Stimulated activated CD4-positive, alpha-beta T cell treated with anti-CD3 and anti-CD28 coated beads, Interleukin-4, amount 100 ng/mL, for 24 hours (primary cell): ENCODE results near the gene GIGYF1.
"Not testable (repeated sequence)": the region's sequence is repeated elsewhere in the genome, so short reads cannot be mapped to it uniquely, and the experiment has no call there.

ENCODE experiments used
- DNase-seq: peaks from one replicate; pipeline ENCODE4 v3.0.0-alpha.2; 2020

The GIGYF1 gene

GRCh38 chr7:100706672-100707311, 12.7 kb upstream of the GIGYF1 start:
- DNase-seq: no peak

- DNase-seq: peak; percentile 99
These were observed 12.0 kb upstream of the GIGYF1 start, which contains the start of gene POP7 for GRCh38 chr7:100705753-100706671. POP7 (plus strand) TSS chr7:100706121; CDS start chr7:100706831, 710 bp downstream.

GRCh38 chr7:100705320-100705752, 11.3 kb upstream of the GIGYF1 start:
- peak; percentile 83 for DNase-seq

GRCh38 chr7:100701089-100701488, 7.0 kb upstream of the GIGYF1 start:
- DNase-seq: not testable (repeated sequence)

- DNase-seq: no peak
These were observed 5.0 kb upstream of the GIGYF1 start for GRCh38 chr7:100699018-100699417.

- DNase-seq: no peak
These were observed 2.1 kb upstream of the GIGYF1 start for GRCh38 chr7:100696123-100696521.

- no peak for DNase-seq
These were observed 545 bp downstream of the GIGYF1 start for GRCh38 chr7:100693312-100694097.

GRCh38 chr7:100692578-100692961, 1.5 kb downstream of the GIGYF1 start:
- no peak for DNase-seq

GRCh38 chr7:100691676-100692577, 2.1 kb downstream of the GIGYF1 start:
- peak; percentile 85 for DNase-seq

GRCh38 chr7:100689230-100690135, 4.6 kb downstream of the GIGYF1 start:
- DNase-seq: no peak

- no peak for DNase-seq
These were observed 5.7 kb downstream of the GIGYF1 start for GRCh38 chr7:100688326-100688860.

- no peak for DNase-seq
These were observed 6.2 kb downstream of the GIGYF1 start for GRCh38 chr7:100687751-100688300.

- no peak for DNase-seq
These were observed 6.8 kb downstream of the GIGYF1 start for GRCh38 chr7:100687261-100687660.

GRCh38 chr7:100686822-100687211, 7.2 kb downstream of the GIGYF1 start:
- no peak for DNase-seq

- DNase-seq: no peak
These were observed 7.7 kb downstream of the GIGYF1 start for GRCh38 chr7:100686201-100686821.

- no peak for DNase-seq
These were observed 8.4 kb downstream of the GIGYF1 start for GRCh38 chr7:100685631-100686145.

- no peak for DNase-seq
These were observed 8.9 kb downstream of the GIGYF1 start for GRCh38 chr7:100685049-100685605.

- no peak for DNase-seq
These were observed 9.5 kb downstream of the GIGYF1 start for GRCh38 chr7:100684534-100685042.
